SK-N-MC (cell line): ENCODE results near the gene HPSE.

Experiments used
- EZH2 ChIP-seq: fragments of 200-600 bp; sonication (generic); IDR thresholded peaks from one replicate; pipeline ENCODE4 v1.6.1; 2017; ENCODE audit warnings: antibody characterized with exemption
- POLR2AphosphoS5 ChIP-seq: IDR thresholded peaks from 2 replicates; pipeline ENCODE4 v1.6.1; 2012; ENCODE audit warnings: mild to moderate bottlenecking, low read depth, low read length, borderline replicate concordance

DNA sequence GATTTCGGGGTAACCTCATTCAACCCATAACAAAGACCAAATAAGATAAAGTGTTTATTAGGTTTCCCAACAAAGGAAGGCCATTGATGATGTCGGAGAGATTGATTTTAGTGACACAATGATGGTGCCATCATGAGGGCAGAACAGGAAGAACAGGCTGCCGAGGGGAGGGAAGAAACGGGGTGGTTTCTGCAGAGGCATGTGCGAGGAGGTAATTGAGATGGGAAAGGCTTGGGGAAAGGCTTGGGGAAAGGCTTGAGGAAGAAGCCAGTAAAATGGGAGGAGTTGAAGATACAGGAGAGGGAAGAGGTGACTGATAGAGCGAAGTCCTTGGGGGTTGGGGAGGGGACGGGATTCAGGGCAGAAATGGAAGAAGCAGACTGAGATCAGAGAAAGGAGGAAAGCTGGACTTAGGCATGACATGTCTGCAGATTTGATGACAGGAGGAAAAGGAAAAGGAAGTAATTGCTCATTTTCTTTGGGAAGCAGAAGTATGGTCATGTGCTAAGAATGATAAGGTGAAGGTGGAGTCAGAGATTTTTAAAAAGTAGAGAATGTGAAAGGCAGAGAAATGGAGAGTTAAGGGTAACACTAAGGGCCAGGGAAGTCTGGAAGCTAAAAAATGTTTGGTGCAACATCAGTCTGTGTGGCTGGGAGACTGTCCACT lies 6.0 kb downstream of the HPSE start:
- TF ChIP-seq POLR2AphosphoS5, result no peak
- TF ChIP-seq EZH2, result no peak
